PC-9 (cell line): ENCODE data around the gene NCBP1.

Experiments used
- CTCF ChIP-seq: fragments of 200-600 bp; sonication (generic); conservative IDR thresholded peaks from 2 replicates; pipeline ENCODE4 v1.6.1; 2017; ENCODE audit warnings: mixed run types, antibody characterized with exemption, mild to moderate bottlenecking, moderate library complexity
- EZH2 ChIP-seq: fragments of 200-600 bp; sonication (generic); IDR thresholded peaks from 2 replicates; pipeline ENCODE4 v1.8.0; 2017; ENCODE audit warnings: antibody characterized with exemption, low read depth

GRCh38 chr9:97647996-97648395, 14.4 kb downstream of the NCBP1 start:
- TF ChIP-seq CTCF, result no peak
- no peak for TF ChIP-seq EZH2
